ENCODE measurements around the gene AKAP6. TPM values are rescaled to one million over a fixed set of nuclear protein-coding genes. Genes with fewer than 3 reads are reported as not detected.

AKAP6 gene
- total RNA-seq, 1 donor from 2014 or later, result 1.5 TPM

GRCh38 chr14:32477396-32477795 is 148.3 kb downstream of the AKAP6 start:
- DNase-seq (ENCODE audit: low spot score), result no peak

GRCh38 chr14:32478050-32478449 is 149.0 kb downstream of the AKAP6 start:
- no peak for DNase-seq (ENCODE audit: low spot score)

DNA sequence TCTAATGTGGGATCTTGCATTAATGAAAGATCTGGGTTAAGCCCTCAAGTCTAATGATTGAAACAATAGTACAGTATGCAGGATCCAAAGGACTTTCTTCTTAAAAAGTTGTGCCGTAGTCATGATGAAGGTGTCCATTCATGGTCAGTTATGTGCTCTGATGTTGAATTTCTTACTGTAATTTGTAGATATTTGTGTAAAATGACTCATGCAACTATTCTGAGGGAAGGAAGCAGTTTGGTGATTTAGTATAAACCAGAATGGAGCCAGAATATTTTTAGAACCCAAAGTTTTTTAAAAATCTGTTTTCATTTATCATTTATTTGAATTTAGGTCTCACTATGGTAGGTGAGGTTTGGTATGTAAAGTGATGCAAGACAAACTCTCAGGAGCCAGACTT is 151.2 kb downstream of the AKAP6 start:
- DNase-seq (ENCODE audit: low spot score), result no peak

GRCh38 chr14:32481707-32482106 is 152.6 kb downstream of the AKAP6 start:
- DNase-seq (ENCODE audit: low spot score), result no peak

GRCh38 chr14:32491416-32492016 is 162.4 kb downstream of the AKAP6 start:
- DNase-seq (ENCODE audit: low spot score), result no peak

DNA sequence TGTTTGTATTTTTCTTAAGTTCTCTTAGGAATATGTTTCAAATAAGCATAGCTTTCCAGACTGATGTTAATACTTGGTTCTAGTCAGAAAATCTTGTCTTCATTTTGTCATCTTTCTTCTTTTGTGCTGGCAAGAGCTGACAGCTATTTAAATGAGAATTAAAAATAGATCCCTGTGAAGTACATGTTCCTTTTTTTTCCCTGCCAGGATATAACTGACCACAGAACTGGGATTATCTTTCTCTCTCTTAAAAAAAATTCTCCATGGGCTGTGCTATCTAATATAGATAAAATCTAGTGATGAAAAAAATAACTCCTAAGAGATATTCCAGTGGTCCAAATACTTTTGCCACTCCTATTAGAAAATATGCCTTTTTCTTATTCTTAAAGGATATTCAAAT is 163.4 kb downstream of the AKAP6 start:
- DNase-seq (ENCODE audit: low spot score), result no peak

DNA sequence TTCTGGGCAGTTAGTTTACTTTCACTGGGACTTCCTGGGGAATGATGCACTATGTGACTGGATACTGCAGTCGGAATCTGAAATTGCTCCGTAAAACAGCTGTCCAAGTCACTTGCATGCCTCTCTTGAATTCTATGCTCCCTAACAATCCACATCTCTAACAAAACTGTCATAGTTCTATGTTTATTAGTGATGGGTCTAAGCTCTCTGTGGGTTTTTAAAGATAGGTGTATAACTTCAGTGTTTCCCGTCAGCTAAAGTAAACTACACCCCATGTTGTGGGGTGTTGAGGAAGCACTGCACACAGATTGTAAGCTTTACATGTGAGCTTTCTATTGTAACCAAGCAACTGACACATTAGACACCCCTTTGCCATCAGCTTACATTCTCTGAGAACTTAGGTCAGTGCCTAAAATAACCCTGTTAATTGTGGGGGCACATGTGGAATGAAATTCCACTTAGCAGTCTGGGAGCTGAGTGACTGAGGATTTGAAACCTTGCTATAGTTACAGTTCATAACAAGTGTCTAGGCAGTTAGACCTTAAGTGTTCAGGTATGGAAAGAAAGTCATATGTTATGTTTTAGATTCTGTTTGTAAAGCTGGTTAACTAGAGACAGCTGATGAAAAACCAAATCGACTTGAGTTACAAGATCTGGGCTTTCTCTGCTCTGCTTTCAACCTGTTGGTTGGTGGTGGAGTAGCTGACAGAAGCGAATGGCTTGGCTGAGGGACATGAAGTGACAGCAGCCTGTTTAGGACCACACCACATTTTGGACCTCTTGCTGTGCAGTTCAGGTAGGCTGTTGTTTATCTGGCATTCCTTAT is 165.7 kb downstream of the AKAP6 start:
- no peak for DNase-seq (ENCODE audit: low spot score)

GRCh38 chr14:32495435-32495734 is 166.3 kb downstream of the AKAP6 start:
- no peak for DNase-seq (ENCODE audit: low spot score)

GRCh38 chr14:32497248-32497647 is 168.2 kb downstream of the AKAP6 start:
- DNase-seq (ENCODE audit: low spot score), result no peak

- DNase-seq (ENCODE audit: low spot score), result no peak
These were observed 178.2 kb downstream of the AKAP6 start for GRCh38 chr14:32507029-32507984.

- no peak for DNase-seq (ENCODE audit: low spot score)
These were observed 179.2 kb downstream of the AKAP6 start for GRCh38 chr14:32508281-32508680.

- DNase-seq (ENCODE audit: low spot score), result no peak
These were observed 180.6 kb downstream of the AKAP6 start for GRCh38 chr14:32509632-32510187.

DNA sequence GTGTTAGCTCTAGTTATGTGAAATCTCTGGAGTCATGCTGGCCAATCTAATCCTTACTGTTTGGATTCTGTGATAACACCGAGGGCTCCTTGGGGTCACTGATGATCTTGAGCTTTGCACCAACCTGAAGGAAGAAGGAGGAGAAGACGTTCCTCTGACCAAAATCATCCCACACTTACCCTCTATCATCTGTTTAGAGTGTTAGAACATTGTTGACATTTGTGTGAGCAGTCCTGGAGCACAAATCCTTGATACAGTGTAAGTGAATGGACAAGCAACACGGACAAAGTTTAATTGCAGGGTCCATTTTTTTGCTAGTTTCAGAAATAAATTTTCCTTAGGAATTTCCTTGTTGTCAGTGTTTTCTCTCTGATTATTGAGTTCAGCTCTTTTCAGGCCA is 181.7 kb downstream of the AKAP6 start:
- DNase-seq (ENCODE audit: low spot score), result no peak

DNA sequence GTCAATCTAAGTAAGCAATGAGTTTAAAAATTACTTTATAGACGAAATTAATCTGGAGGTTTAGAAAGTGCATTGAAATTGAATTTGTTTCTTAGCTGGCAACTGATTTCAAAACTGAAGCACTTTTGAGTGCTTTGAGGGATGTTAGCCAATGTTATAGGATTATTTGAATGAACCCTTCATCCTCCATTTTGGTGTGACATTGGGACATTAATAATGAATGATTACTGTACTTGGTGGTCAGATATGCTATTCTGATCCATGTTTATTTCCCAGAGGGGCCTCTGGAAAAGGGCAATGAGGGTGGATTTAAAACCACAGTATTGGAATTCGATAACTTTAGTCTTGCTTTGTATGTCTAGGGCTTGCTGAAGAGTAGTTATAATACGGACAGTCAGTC is 183.2 kb downstream of the AKAP6 start:
- DNase-seq (ENCODE audit: low spot score), result no peak

DNA sequence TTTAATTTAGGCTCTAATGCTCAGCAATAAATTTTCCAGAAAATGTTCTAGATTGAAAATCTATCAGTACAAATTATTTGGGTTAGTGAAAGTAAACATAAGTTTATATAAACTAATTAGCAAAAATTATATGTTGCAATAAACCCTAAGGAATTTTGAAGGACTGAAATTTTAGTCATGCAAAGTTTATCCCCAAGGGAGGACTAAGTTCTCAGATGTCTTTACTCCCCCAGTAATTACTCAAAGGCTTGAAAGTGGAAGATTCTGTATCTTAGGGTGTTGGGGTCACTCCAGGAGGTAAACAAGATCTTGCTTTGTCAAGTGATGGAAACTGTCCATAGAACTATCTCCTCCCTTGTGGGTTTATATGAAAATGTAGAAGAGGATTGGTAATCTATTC is 183.7 kb downstream of the AKAP6 start:
- DNase-seq (ENCODE audit: low spot score), result no peak

- no peak for DNase-seq (ENCODE audit: low spot score)
These were observed 184.5 kb downstream of the AKAP6 start for GRCh38 chr14:32513571-32514009.

DNA sequence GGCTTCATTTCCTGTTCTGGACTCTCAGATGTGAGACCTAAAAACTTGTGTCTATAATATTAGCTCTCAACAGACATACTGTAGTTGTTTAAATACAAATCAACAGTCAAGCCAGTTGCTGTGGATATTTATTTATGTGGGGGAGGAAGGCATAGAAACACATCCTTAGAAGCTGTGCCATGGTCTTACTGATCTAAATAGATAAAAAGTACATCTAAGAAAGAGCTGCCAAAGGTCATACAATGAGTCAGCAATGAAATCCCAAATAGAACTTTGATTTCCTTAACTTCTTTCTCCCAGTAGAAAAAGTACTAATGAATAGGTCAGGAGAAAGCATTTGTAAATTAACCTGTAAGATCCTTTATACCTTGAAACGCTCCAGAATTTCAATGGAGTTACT is 185.1 kb downstream of the AKAP6 start:
- no peak for DNase-seq (ENCODE audit: low spot score)

GRCh38 chr14:32514681-32515080 is 185.6 kb downstream of the AKAP6 start:
- DNase-seq (ENCODE audit: low spot score), result no peak

- no peak for DNase-seq (ENCODE audit: low spot score)
These were observed 195.7 kb downstream of the AKAP6 start for GRCh38 chr14:32524609-32525375.

GRCh38 chr14:32525591-32525990 is 196.5 kb downstream of the AKAP6 start:
- no peak for DNase-seq (ENCODE audit: low spot score)

- no peak for DNase-seq (ENCODE audit: low spot score)
These were observed 201.7 kb downstream of the AKAP6 start for GRCh38 chr14:32530800-32531199.

Measured in mesenteric fat pad (tissue), 1 donor.